ENCODE data around the gene MLLT10.

The MLLT10 gene

GRCh38 chr10:21517134-21518031 is 16.6 kb upstream of the MLLT10 start:
- DNase-seq, result peak in 2 of 5 experiments; percentile 12 to 29

GRCh38 chr10:21518149-21518640 is 15.8 kb upstream of the MLLT10 start:
- DNase-seq, result peak in 2 of 5 experiments; percentile 16 to 68

DNA sequence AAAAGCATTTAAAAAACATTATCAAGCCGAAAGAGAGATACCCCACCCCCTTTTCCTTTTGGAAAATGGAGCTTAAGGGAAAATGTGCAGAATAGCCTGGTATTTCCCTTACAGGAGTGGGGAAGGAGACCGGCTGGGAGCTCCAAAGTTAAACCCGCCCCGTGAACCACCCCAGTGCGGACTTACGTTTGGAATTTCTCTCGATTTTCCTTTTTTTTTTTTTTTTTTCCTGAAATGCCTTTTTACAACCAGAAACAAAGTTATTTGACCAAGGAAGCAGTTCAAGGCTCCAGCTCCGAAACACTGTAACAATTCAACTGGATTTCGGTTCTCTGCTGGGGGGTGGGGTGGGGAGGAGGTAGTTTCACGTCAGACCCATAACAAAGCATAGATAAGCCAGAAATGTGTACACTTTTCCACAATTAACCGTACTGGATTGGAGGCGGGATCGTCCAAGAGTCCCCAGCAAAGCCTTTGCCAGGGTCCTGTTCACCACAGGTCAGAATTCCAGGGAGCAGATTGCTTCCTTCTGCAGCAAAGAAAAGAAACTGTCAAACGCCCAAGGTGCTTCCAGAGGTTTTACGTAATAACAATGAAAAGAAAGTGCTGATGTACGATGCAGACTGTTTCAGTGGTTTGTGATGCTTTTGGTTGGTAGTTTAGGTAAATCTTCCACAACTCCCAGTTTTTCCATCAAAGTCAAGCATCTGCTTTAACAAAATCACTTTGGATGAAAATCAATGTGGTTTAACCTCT is 15.2 kb upstream of the MLLT10 start:
- no peak for DNase-seq

DNA sequence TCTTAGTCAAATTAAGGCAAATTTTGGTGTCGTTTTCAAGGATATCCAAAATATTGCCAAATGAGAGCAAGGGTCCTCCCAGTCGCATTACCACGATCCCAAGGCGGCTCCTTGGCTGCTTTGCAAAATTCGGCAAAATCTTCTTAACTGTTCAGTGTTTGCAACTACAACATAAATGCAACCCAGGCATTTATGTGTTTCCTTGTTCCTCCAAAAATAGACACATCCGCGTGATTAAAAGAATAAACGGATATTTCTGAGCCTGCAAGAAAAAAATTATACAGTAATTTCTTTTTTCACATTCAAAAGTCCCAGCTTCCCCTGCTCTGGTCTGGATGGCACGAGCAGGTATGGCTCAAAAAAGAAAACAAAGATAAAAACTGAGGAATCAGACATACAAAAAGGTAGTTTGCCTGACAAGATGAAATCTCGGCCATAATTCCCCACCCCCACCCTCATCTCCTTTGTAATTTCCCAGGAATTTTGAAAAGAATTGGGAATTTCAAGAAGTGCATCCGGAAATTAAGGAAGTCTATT is 14.6 kb upstream of the MLLT10 start:
- no peak for DNase-seq

- peak in 1 of 5 experiments; percentile 72 for DNase-seq
Observed at GRCh38 chr10:21519941-21520436, 14.0 kb upstream of the MLLT10 start.

- DNase-seq, result no peak
Observed at GRCh38 chr10:21520509-21520908, 13.5 kb upstream of the MLLT10 start.

- no peak for DNase-seq
Observed at GRCh38 chr10:21520949-21521348, 13.1 kb upstream of the MLLT10 start.

DNA sequence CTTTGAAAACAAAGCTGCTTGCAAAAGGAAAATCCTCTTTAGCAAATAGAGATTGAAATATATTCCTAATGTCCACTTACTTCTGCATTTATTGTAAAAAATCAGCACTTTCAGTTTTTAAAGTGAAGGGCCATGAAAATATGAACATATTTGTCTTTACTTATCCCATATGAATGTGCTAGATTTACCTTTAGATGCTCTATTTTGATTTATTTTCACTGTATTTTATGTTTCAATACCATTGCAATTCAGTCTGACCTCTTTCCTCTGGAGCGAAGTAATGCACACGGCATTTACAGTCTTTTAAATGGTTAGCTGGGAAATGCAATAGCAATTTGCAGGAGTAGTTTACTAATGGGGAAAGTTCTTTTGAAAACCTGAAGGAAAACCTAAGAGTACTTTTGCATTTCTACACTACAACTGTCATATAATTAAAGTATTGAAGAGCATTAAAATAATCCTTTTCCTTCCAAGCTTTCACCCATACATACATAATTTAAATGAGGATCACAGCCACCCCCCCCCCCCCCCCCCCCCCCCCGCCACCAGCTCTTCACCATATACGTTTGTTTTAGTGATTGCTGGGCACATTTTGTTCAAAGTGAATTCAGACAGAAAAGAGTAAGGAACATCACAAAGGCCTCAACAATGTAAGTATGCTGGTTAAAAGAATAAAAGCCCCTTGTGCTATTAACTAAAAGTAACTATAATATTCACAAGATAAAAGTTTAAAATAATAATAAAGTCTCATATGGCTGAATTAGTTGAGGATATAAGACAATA is 12.1 kb upstream of the MLLT10 start:
- no peak for DNase-seq

DNA sequence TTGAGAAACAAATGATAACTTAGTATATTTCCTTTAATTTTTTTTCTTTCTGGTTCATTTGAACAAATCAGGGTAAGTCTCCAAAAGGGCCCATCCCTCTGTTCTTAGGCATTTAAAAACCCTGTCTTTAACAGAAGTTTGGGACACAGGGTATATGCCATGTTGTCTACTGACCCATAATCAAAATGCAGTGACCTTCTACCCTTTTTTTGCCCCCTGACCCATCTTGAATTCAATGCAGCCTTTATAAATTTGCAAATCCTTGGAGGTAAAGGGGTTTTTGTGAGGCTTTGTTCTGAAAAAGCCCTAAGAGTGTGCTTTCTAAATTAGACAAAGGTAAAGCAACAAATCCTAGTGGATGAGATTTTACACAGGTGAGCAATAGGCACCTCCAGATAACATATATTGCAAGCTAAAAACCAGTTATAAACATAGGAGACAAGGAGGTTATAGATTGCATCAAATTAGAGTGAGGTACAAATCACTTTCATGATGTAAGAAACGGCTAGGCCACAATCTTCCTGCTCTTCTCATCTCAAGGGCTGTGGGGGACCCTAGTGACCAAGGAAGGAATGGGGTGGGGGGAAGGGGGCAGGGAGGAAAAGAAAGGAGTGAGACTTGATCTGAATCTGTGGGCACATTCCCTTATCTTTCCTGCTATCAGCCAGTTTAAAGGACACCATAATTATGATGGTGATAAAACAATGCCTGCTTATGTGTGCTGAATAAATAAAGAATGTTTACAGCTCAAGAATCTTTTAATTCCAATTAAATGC is 11.2 kb upstream of the MLLT10 start:
- no peak for DNase-seq

- DNase-seq, result no peak
Observed at GRCh38 chr10:21523557-21524008, 10.4 kb upstream of the MLLT10 start.

GRCh38 chr10:21524131-21524525 is 9.9 kb upstream of the MLLT10 start:
- no peak for DNase-seq

- no peak for DNase-seq
Observed at GRCh38 chr10:21524526-21525366, 9.3 kb upstream of the MLLT10 start.

DNA sequence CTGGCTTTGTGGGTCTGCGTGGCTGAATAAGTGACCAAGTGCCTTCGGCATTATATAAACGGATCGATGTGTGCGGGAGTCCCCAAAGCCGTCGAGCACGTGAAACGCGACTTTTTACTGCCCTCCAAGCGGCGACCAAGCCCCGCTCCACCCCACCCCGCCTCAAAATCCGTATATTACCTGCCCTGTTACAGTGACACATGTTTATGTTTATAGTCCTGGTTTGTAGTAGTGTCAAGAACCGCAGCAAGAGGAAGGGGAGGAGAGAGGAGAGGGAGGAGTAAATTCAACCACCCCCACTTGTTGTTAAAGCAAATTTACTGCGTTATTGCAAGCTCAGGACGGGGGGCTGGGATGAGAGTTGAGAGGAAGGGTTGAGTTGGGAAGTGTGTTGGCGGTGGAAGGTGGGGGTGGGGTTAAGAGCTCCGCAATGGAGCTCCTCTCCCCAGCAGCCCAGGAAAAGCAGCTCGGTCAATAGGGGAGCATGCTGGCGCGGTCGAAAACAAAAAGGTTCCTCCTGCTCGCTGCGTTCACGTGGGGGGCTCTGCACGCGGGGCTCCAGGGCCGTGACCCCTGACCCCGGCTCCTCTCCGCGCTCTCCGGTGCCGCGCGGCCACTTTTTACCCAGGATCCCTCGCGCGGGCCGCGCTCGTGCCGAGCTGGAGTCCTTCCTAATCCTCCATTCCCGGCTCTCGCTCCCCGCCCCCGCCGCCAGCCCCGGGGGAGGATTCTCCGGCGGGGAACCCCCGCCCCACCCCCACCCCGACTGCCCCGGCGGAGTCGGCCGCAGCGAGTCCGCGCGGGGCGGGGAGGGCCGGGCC is 8.5 kb upstream of the MLLT10 start, which contains the start of gene SKIDA1:
SKIDA1 (minus strand) TSS at position 316 of the 821 bp plus-strand sequence. CDS start 7,860 bp downstream, outside the sequence.
- DNase-seq, result peak; percentile 31 to 84 (median 44)

- peak; percentile 36 to 65 (median 53) for DNase-seq
Observed at GRCh38 chr10:21526188-21526859, 7.7 kb upstream of the MLLT10 start.

- DNase-seq, result peak in 4 of 5 experiments; percentile 15 to 29 (median 23)
Observed at GRCh38 chr10:21526860-21527597, 7.0 kb upstream of the MLLT10 start.

DNA sequence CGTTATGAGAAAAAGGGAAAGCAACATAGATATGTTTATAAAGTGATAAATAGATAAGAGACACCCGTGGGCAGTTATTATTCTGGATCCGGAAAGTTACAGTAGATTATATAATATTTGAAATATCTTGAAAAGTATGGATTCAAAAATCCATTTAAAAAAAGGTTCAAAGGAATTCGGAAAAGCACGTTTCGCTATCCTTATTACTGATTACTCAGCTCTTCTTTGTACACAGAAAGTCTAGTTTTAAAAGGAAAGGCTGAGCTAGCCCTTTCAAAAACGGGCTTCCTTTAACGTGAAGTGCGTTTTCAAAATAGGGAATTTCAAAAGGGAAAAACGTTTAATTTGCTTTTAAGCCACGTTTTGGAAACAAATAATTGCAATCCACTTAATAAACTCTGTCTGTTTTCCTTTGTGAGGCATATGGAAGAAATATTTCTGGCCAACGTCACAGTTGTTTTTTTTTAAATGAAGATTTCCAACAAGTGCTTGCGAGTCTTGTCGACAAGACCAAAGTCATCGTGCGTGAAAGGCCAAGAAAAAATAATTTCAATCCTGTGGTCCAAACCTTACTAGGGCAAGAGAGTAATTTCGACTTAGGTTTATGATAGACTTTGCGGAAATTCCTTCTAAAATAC is 6.3 kb upstream of the MLLT10 start:
- DNase-seq, result no peak

Measured in T-helper 2 cell (primary cell).